Stimulated activated naive CD8-positive, alpha-beta T cell treated with anti-CD3 and anti-CD28 coated beads, Interleukin-15, amount 100 ng/mL, for 72 hours (primary cell): ENCODE data around the gene BMP8B.
"Not testable (repeated sequence)": the region's sequence is repeated elsewhere in the genome, so short reads cannot be mapped to it uniquely, and the experiment has no call there.

Source experiments
- ATAC-seq: fragments of 150-1000 bp; cut with Tn5 transposase; 2 replicates; pipeline ENCODE4 v1.10.0; 2021; ENCODE audit warnings: mild to moderate bottlenecking, moderate library complexity
- DNase-seq, 2 donors: peaks; one replicate each; pipeline ENCODE4 v3.0.0; 2021 to 2022
- H3K27ac Mint-ChIP-seq, 2 donors: one replicate each; pipeline ENCODE4 v1.8.0; 2022; ENCODE audit warnings: mild to moderate bottlenecking in 2 of 2, mixed read lengths in 2 of 2, moderate library complexity in 2 of 2
- H3K27me3 Mint-ChIP-seq: one replicate; pipeline ENCODE4 v1.8.0; 2022; ENCODE audit warnings: mixed read lengths
- H3K4me1 Mint-ChIP-seq: one replicate; pipeline ENCODE4 v1.8.0; 2022; ENCODE audit warnings: mild to moderate bottlenecking, mixed read lengths
- H3K4me3 Mint-ChIP-seq, 2 donors: one replicate each; pipeline ENCODE4 v1.8.0; 2022; ENCODE audit warnings: mild to moderate bottlenecking in 2 of 2, mixed read lengths in 2 of 2, moderate library complexity in 1 of 2
- H3K9me3 Mint-ChIP-seq, 2 donors: one replicate each; pipeline ENCODE4 v1.8.0; 2022; ENCODE audit warnings: mixed read lengths in 2 of 2

BMP8B gene

DNA sequence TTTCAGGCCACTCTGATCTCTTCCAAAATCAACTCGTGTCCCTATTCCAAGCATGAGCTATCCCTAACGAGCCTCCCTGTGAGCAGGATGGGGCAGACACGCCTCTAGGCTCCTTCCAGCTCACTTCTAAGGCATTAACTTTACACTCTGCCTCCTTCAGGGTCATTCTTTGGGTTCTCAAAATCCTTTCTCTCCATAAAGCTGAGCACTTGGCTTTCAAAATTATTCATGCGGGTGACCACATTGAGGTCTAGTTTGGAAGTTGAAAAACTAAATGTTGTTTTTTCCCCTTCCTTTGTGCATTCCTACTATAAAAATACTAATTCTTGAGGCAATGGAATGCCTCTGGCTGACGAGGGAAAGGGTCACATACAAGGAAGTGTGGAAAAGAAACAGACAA, 33.5 kb upstream of the BMP8B start:
- DNase-seq = no peak
- Mint-ChIP-seq H3K4me3 (no peak overlapping the region), H3K27ac (no peak overlapping the region), H3K4me1 (peaks cover 21% of the 10 kb centered on the region), H3K9me3 (no peaks in the 10 kb centered on the region), H3K27me3 (peaks cover 53% of the 10 kb centered on the region)
- no peak for ATAC-seq

GRCh38 chr1:39819091-39819812, 30.6 kb upstream of the BMP8B start:
- Mint-ChIP-seq H3K4me3 (no peak overlapping the region), H3K27ac (no peak overlapping the region), H3K27me3 (peaks cover 64% of the 10 kb centered on the region), H3K4me1 (peaks cover 31% of the 10 kb centered on the region), H3K9me3 (no peaks in the 10 kb centered on the region)
- no peak for ATAC-seq
- DNase-seq = no peak

- Mint-ChIP-seq H3K27ac (no peak overlapping the region), H3K4me1 (peaks cover 31% of the 10 kb centered on the region), H3K9me3 (no peaks in the 10 kb centered on the region), H3K27me3 (peaks cover 58% of the 10 kb centered on the region), H3K4me3 (no peak overlapping the region)
- DNase-seq = no peak
- ATAC-seq = no peak
Measured at GRCh38 chr1:39818482-39818881, 29.8 kb upstream of the BMP8B start.

DNA sequence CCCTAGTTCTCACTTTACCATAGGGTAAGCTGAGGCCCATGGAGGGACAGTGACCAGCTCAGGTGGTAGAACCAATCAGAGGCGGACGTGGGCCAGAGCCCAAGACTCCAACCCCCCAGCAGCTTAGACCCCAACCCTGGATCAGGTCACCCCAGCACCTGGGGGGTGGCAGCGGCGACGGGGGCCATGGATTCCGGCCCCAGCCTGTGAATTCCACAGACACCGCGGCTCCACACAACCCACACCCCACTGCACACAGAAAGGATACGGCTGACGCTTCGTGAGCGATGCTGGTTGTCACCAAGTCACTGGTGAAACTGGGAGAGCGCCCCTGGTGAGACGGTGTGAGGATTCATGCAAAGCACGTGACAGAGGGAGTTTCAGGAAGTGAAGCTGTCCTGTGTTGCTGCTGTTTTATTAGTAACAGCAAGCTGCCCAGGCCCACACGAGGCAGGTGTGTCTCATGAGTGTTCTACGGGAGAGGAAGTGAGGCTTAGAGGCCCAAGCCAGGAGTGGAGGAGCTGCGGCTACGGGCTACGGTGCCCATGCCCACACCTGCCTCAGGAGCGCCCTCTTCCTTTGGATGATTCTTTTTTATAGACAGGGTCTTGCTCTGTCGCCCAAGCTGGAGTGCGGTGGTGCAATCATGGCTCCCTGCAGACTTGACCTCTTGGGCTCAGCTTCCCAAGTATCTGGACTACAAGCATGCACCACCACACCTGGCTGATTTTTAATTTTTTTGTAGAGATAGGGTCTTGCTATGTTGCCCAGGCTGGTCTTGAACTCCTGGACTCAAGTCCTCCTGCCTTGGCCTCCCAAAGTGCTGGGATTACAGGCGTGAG, 28.6 kb upstream of the BMP8B start:
- not testable (repeated sequence) for H3K9me3 Mint-ChIP-seq
- peak; percentile 59 to 64 for DNase-seq
- Mint-ChIP-seq H3K4me1 (peaks cover 31% of the 10 kb centered on the region), H3K27me3 (peaks cover 60% of the 10 kb centered on the region), H3K4me3 (peak overlapping the region; percentile 53 to 65), H3K27ac (peak overlapping the region; percentile 64 to 73)
- ATAC-seq = peak; percentile 87

DNA sequence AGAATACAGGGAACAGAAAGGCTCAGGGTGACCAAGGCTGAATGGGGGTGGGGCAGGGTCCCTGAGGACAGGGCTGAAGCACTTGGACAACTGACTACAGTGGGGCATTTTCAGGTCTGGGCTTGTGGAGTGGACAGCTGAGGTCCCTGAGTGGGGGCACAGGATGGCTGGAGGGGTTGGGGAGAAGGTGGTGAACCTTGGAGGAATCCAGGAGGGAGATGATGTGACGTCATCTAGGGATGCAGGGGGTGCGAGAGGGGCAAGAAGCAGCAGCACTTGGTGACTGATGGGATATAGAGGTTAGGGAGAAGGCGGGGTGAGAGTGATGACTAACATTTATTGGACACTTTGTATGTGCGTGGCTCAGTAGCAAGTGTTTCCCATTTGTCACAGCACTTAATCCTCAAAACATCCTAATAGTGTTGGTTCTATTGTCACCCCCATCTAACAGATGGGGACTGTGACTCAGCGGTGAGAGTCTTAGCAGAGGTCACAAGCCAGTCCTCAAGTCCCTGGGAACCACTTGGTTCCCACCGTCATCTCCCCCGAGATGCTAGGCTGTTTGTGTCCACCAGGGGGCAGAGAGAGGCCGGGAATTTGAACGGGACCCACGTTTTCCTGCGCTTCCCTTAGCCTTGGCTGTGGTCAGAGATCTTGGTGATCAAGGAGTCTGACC, 27.9 kb upstream of the BMP8B start:
- H3K27ac Mint-ChIP-seq = no peak overlapping the region
- peaks cover 31% of the 10 kb centered on the region for H3K4me1 Mint-ChIP-seq
- DNase-seq (peak; percentile 56 to 66), ATAC-seq (peak; percentile 74)
- H3K27me3 Mint-ChIP-seq = peaks cover 54% of the 10 kb centered on the region
- H3K4me3 Mint-ChIP-seq = peak overlapping the region in 1 of 2 donors; percentile 65
- H3K9me3 Mint-ChIP-seq = no peaks in the 10 kb centered on the region

- Mint-ChIP-seq H3K4me3 (no peak overlapping the region), H3K4me1 (peaks cover 16% of the 10 kb centered on the region), H3K27me3 (peaks cover 23% of the 10 kb centered on the region), H3K27ac (no peak overlapping the region), H3K9me3 (no peaks in the 10 kb centered on the region)
- ATAC-seq (no peak), DNase-seq (no peak)
Measured at GRCh38 chr1:39812913-39813312, 24.2 kb upstream of the BMP8B start.

DNA sequence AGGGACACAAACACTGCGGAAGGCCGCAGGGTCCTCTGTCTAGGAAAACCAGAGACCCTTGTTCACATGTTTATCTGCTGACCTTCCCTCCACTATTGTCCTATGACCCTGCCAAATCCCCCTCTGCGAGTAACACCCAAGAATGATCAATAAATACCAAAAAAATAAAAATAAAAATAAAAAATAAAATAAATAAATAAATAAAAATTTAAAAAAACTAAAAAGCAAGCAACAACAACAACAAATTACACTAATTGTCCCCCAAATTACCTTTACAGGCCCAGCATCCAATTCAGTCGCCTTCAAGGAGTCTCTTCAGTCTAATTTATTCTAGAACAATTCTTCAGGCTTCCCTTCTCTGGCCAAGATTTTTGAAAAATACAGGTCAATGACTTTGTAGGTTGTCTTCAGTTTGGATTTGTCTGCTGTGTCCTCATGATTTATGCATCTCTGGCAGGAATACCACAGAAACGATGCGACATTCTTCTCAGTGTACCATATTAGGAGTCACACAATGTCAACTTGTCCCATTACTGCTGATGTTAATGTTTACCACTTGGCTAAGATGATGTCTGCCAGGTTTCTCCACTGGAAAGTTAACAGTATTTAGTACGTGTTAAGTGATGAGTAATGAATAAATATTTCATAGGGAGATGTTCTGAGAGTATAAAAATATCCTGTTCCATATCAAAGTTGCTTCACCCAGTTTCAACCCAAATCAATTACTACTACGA, 20.3 kb upstream of the BMP8B start:
- ATAC-seq (no peak), DNase-seq (no peak)
- Mint-ChIP-seq H3K4me3 (no peak overlapping the region), H3K4me1 (no peaks in the 10 kb centered on the region), H3K9me3 (no peaks in the 10 kb centered on the region), H3K27me3 (peaks cover 7% of the 10 kb centered on the region), H3K27ac (no peak overlapping the region)

- ATAC-seq = no peak
- no peak overlapping the region for H3K27ac Mint-ChIP-seq
Measured at GRCh38 chr1:39805385-39805784, 16.7 kb upstream of the BMP8B start.

DNA sequence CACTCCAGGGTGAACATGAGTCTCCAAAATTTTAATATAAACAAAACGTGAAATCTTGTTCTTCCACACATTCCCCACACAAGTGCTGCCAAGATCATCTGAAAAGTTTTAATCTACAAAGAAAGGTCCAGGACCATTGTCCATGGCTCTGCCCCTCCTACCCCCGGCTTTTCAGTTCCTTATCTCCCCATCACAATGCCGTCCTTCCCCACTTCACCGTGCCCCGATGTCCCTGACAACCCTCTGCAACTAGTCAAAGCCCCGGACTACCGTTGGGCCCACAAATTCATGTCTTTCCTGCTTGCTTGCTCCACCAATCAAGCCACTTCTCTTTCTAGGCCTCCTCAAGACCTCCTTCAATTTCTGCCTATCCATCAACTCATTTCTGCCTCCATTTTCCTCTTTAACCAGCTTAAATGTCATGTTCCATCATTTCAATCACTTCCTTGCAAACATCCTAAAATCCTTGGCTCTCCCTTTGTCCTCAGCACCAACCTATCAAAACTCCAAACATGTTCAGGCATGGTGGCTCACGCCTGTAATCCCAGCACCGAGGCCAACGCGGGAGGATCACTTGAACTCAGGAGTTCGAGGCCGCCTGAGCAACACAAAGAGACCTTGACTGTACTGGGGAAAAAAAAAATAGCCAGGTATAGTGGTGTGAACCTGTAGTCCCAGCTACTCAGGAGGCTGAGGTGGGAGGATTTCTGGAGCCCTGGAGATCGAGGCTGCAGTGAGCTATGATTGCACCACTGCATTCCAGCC, 14.0 kb upstream of the BMP8B start:
- Mint-ChIP-seq H3K4me1 (peaks cover 17% of the 10 kb centered on the region), H3K4me3 (no peak overlapping the region), H3K9me3 (no peaks in the 10 kb centered on the region), H3K27me3 (no peaks in the 10 kb centered on the region), H3K27ac (no peak overlapping the region)
- ATAC-seq (no peak), DNase-seq (no peak)

More at GRCh38 chr1:39805385-39805784, 16.7 kb upstream of the BMP8B start:
- no peaks in the 10 kb centered on the region for H3K27me3 Mint-ChIP-seq
- H3K9me3 Mint-ChIP-seq = no peaks in the 10 kb centered on the region
- no peak for DNase-seq
- H3K4me3 Mint-ChIP-seq = no peak overlapping the region
- H3K4me1 Mint-ChIP-seq = peaks cover under 1% of the 10 kb centered on the region

GRCh38 chr1:39800471-39800835, 11.8 kb upstream of the BMP8B start:
- Mint-ChIP-seq H3K9me3 (no peaks in the 10 kb centered on the region), H3K4me1 (peaks cover 17% of the 10 kb centered on the region), H3K27ac (no peak overlapping the region), H3K4me3 (no peak overlapping the region), H3K27me3 (no peaks in the 10 kb centered on the region)
- ATAC-seq (no peak), DNase-seq (no peak)

DNA sequence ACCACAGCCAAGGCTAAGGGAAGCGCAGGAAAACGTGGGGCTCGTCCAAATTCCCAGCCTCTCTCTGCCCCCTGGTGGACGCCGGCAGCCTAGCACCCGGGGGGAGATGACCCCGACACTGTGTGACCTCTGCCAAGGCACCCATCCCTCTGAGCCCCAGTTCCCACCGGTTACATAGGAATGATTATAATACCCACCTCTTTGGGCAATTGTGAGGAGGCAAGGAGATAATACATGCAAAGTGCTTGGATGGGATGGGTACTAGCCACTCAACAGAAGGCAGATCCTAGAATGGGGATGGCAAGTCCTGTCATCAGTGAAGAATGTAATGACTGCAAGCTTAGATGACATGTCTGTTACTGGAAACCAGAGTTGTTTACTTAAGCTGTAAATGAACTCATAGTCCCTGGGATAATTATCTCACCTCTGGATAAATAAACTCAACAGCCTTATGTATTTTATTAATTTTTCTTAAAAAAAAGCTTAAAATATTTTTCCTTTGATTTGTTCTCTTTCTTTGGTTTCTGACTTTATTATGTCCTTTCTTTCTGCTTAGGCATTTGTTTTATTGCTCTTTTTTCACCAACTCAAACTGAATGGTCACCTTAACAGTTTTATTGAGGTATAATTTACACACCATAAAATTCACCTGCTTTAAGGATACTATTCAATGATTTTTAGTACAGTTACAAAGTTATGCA, 11.3 kb upstream of the BMP8B start:
- H3K27me3 Mint-ChIP-seq = no peaks in the 10 kb centered on the region
- peaks cover 17% of the 10 kb centered on the region for H3K4me1 Mint-ChIP-seq
- no peaks in the 10 kb centered on the region for H3K9me3 Mint-ChIP-seq
- H3K4me3 Mint-ChIP-seq = peak overlapping the region; percentile 60 to 67
- DNase-seq (peak; percentile 52 to 70), ATAC-seq (peak; percentile 70)
- peak overlapping the region; percentile 38 to 77 for H3K27ac Mint-ChIP-seq

GRCh38 chr1:39798859-39799769, 10.4 kb upstream of the BMP8B start:
- peak; percentile 97 for ATAC-seq
- peak; percentile 68 to 93 for DNase-seq
- peak overlapping the region; percentile 77 to 94 for H3K27ac Mint-ChIP-seq
- H3K4me3 Mint-ChIP-seq = peak overlapping the region; percentile 60 to 67
- H3K4me1 Mint-ChIP-seq = peaks cover 17% of the 10 kb centered on the region
- not testable (repeated sequence) for H3K27me3 Mint-ChIP-seq, H3K9me3 Mint-ChIP-seq

DNA sequence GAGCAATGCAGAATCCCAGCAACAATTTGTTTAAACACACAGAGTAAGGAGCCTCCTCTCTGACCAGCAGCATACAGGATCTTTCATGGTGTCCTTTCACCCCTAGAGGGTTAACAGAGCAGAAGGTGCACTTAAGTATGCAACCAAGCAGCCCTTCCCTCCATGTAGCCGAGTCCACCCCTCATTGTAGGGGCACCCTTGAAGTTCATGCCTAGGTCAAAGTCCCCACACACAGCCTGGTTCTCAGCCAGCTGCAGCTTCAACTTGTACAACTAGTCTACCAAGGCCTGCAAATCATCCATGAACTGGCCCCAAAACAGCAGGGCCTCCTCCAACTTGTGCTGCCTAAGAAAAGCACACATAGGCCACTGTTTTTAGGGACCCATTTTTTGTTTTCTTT, 7.0 kb upstream of the BMP8B start:
- no peaks in the 10 kb centered on the region for H3K9me3 Mint-ChIP-seq
- H3K4me3 Mint-ChIP-seq = no peak overlapping the region

More for the DNA sequence above, 7.0 kb upstream of the BMP8B start:
- no peak overlapping the region for H3K27ac Mint-ChIP-seq
- H3K27me3 Mint-ChIP-seq = peaks cover 39% of the 10 kb centered on the region
- H3K4me1 Mint-ChIP-seq = peaks cover 23% of the 10 kb centered on the region
- DNase-seq (no peak), ATAC-seq (no peak)
